Activated T-cell treated with anti-CD3 and anti-CD28 coated beads, Interleukin-2, amount 50 U/mL, for 1 hour (primary cell): Measurements from ENCODE around the gene TARBP1.
"Not testable (repeated sequence)": the region's sequence is repeated elsewhere in the genome, so short reads cannot be mapped to it uniquely, and the experiment has no call there.

Source experiments
- DNase-seq: peaks from one replicate; pipeline ENCODE4 v3.0.0-alpha.2; 2020

TARBP1 gene

DNA sequence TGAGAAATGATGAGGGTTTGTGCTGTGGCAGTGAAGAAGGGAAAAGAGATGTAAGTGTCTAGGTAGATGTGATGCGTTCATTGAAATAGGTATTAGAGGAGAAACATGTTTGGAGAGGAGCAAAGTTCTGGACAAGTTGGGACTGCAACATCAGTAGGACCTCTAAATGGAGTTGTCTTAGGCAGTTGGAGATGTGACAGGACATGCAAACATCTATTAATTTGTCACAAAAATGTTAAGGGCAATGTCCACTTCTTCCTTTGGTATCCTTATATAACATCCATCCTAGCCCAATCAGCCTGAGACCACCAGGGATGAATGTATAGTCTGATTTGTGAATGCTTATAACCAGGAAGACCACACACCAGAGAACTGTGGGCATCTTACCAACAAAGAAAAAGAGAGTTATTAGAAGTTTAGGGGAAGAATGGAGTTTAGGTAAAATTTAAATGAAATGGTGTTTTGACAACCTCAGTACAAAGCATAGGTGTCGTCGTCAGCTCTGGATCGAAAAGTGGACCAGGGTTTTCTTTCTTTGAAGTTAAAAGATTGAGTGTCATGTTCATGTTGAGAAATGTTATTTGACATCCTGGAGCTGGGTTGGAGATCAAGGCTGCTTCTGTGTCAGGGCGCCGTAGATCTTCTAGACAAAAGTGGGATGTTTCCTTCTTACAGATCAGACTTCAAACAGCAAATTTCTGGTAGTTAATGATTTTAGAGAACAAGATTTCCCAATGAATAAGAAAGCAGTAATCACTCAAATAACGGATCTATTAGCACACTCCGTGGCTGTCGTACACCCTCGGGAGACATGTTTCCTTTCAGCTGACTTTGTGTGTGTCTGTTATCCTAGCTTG is 97.1 kb downstream of the TARBP1 start:
- no peak for DNase-seq

DNA sequence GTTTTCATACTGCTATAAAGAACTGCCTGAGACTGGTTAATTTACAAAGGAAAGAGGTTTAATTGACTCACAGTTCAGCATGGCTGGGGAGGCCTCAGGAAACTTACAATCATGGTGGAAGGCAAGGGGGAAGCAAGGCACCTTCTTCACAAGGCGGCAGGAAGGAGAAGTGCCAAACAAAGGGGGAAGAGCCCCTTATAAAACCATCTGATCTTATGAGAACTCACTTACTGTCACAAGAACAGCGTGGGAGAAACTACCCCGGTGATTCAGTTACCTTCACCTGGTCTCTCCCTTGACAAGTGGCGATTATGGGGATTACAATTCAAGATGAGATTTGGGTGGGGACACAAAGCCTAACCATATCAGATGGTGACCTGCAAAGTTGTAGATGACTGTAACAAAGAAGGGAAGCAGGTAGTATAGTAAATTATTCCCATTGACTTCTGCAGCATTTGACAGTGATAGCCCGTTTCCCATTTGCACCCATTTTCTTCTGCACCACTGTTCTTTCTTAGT is 99.3 kb downstream of the TARBP1 start:
- DNase-seq, result not testable (repeated sequence)

DNA sequence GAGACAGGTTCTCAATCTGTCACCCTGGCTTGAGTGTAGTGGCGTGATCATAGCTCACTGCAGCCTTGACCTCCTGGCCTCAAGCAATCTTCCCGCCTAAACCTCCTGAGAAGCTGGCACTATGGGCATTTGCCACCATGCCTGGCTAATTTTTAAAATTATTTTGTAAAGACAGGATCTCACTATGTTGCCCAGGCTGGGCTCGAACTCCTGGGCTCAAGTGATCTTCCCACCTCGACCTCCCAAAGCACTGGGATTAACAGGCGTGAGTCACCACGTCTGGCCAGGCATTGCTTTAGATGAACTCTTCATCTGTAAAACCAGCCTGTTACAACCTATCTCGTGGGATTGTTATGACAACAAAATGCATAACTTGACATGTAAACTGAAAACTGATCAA is 103.3 kb downstream of the TARBP1 start:
- DNase-seq, result no peak

DNA sequence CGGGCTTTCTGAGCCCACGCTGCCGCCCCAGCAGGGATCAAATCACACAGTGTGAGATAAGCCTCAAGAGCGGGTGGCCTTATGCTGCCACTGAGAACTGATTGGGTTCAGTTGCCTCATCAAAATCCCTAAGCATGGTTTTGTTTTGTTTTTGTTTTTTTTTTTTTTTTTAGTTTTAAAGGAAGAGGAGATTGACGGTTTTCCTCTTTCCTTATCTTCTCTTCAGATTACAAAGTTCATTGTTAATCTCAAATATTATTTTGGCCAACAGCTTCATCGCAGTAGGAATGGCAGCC is 105.1 kb downstream of the TARBP1 start:
- DNase-seq, result no peak

DNA sequence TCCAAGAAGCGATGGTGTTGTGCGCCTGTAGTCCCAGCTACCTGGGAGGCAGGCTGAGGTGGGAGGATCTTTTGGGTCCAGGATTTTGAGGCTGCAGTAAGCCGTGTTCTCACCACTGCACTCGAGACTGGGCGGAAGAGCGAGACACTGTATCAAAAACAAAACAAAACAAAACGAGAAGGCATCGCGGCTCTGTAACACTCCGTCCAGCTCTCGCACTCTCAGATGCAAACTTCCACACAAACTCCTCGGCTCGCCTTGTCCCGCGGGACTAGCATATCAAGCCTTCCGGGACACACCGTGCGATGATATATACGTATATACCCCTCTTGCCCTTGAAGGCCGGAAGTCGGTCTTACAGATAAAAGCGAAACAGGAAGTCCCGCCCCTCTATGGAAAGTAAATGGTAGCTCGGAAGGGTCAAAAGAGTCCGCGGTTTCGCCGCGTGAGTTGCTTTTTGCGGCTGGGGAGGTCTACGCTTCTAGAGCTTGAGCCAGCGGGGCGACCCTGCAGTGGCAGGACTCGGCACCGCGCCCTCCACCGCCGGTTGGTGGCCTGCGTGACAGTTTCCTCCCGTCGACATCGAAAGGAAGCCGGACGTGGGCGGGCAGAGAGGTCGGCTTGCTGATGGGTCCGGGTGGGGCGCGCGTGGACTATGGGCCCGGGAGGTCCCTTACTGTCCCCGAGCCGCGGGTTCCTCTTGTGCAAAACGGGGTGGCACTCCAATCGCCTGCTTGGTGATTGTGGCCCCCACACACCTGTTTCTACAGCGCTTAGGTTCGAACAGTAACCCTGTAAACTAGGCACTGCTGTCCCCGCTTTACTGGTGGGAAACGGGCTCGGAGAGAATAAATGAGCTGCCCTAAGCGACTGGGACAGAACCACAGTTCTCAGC is 105.7 kb downstream of the TARBP1 start, which contains the start of gene COA6:
TSS of gene COA6 (plus strand) at position 393 of the 895 bp plus-strand sequence. CDS start at position 404, 11 bp downstream.
- peak; percentile 89 for DNase-seq

DNA sequence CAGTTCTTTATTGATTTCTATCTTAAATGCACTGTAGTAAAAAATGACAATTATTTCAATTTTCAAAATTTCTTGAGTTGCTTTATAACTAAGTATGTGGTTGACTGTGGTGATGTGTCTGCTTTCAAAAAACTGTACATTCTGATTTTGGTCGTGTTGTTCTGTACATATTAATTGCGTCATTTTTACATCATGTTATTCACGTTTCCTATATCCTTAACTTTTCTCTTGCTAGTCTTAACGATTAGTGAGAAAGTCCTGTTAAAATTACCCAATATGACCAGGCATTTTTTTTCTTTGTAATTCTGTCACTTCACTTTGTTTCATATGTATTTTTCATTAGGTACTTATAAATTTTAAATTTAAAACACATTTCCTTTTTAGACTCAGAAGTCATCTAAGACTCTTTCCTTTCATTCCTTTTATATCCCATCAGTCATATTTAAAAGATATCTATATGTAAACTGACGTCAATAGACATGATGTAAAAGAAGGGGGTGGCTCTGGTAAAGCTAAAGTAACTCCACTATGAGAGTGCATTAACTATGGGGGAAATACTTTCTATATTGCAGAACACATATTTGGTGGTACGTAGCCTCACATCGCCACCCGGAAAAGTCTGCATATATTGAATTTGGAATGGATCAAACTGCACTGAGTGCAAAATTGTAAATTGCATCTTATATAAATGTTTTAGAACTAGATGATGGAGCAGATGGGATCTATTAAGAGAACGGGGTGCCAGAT is 106.8 kb downstream of the TARBP1 start:
- no peak for DNase-seq

DNA sequence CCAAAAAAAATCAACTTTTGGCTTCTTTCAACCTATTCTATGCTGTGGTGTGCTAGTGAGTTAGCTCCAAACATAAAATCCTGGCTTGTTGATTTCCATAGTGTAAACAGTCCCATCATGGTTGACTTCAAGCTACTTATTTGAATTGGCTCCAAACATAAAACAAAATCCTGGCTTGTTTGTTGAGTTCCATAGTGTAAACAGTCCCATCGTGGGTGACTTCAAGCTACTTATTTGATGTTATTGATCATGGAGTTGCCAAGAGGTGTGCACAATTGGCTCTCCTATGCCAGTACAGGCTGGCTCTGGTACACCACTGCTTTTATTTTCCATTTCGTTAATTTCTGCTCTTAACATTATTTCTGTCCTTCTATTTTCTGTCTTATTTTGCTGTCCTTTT is 107.6 kb downstream of the TARBP1 start:
- no peak for DNase-seq

DNA sequence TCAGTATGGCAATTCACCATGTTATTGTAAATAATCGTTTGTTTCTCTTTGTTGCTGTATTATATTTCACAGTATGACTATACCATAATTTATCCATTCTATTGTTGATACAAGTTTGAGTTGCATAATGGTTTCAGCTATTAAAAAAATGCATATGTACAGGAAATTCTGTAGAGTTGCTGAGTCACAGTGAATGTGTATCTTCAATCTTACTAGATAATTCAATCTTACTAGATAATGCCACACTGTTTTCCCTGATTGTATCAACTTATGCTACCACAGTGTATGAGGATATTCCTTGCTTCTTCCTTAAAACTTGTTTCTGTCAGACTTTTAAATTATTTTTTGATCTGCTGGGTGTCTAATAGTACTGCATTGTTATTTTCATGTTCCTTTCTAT is 109.2 kb downstream of the TARBP1 start:
- no peak for DNase-seq

DNA sequence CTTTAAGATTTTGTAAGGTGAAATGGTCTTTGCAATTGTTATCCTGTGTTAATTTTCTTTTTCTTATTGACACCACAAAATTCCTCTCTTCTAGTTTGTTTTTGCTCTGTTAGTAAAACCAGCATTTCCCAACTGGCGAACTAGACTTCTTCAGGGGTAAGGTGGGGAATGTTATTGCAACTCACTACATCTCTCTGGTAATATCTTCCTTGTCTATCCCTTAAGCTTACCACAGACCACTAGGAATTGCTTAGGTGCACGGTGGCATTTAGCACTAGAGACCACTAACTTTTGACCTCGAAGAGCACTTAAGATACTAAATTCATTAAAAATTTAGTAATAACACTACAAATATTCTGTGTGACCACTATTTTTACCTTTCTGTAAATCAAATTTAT is 109.9 kb downstream of the TARBP1 start:
- DNase-seq, result no peak

DNA sequence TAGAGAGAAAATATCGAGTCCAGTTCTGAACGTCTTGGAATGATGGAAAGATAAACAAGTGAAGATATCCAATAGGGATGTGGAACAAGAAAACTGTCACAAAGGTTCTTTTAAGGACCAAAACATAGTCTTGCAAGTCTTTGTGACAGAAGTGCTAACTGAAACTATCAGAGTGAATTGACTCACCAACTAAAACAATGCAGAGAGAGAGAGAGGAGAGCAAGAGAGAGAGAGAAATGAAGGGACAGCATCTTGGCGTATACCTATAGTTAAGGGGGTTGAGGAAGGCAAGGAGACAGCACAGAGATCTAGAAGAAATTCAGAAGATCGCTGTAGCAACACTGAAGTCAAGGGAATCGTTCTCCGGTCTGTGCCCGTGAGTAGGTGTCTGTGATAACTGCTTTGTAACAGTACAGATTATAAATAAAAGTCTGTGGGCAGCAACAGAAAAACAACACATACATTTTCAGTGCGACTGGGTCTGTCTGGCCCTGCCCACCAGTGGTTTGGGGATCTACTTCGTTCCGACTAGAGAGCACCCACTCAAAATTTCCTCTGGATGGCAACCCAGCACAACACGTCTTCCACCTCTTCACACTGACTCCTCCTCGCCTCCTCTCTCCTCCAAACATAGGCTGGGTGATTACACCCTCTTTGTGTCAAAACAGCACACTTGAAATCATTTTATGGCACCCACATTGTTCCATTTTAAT is 110.5 kb downstream of the TARBP1 start:
- DNase-seq, result no peak

DNA sequence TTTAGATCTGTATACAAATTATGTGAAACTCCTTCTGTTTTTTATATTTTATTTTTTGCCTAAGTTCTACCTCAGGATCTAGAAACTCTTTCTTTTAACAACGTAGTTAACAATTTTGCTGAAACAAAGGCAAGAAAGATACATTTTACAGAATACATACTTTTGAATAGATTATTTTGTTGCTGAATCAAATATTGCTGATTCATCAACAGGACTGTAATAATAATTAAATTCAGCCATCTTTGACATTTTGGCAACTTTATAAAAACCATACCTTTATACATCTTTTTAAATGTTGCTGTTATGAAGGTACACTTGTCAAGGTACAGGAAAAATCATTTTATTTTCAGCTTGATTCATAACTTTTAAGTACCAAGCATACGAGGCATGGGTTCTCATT is 116.4 kb downstream of the TARBP1 start:
- no peak for DNase-seq

DNA sequence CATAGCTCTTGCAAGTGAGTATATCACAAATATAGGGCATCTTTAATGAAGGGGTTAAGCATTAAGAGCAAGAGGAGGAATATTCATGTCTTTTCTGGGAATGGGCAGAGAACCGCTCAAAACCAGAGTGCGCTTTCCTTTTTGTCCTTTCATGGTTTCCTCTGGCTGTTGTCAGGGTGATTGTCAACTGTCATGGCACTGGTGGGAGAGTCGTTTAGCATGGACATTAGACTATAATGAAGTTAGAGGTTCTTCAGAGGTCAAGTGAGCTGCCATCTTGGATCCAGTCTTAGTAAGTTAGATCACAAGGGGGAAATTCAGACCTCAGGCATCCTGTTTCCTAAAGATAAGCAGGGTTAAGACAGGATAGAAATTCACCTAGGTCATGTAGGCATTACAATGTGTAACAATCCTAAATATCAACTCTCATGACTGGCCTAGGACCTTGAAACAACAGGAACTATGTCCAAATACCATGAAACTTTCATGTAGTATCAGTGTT is 117.8 kb downstream of the TARBP1 start:
- DNase-seq, result no peak

DNA sequence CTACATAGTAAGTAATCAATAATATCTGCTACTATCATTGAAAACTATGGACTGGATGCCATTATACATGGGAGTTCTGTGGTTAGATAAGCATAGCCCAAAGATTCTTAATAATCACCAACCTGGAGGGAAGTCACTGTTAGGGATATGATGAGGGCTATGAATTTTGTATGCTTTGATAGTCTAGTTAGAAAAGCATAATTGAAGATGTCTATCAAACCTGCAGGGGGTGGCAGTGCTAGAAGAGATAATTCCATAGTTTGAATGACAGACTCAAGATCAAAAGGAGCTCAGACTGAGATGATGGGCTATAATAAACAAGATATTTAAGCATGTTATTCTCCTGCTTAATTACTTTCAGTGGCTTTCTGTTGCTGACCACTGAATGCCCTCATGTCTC is 121.1 kb downstream of the TARBP1 start:
- DNase-seq, result no peak

DNA sequence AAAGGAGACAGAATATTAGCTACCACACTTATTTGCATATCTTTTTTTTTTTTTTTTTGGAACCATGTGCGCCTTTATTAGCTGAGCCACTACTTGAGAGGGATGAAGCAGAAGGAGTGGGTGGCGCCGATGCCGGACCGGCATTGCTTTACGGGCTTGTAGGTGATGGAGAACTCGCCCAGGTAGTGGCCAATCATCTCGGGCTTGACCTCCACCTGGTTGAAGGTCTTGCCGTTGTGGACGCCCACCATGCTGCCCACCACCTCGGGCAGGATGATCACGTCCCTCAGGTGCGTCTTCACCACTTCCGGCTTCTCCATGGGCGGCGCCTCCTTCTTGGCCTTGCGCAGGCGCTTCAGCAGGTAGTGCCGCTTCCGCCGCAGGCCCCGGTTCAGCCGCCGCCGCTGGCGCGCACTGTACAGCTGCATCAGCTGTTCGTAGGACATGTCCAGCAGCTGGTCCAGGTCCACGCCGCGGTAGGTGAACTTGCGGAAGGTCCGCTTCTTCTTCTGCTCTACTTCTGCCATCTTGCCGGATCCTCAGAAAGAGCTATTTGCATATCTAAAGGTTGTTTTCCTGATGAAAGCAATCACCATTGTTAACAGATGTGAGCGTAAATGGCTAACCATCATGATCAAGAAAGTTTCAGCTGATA is 122.2 kb downstream of the TARBP1 start:
- peak; percentile 56 for DNase-seq

DNA sequence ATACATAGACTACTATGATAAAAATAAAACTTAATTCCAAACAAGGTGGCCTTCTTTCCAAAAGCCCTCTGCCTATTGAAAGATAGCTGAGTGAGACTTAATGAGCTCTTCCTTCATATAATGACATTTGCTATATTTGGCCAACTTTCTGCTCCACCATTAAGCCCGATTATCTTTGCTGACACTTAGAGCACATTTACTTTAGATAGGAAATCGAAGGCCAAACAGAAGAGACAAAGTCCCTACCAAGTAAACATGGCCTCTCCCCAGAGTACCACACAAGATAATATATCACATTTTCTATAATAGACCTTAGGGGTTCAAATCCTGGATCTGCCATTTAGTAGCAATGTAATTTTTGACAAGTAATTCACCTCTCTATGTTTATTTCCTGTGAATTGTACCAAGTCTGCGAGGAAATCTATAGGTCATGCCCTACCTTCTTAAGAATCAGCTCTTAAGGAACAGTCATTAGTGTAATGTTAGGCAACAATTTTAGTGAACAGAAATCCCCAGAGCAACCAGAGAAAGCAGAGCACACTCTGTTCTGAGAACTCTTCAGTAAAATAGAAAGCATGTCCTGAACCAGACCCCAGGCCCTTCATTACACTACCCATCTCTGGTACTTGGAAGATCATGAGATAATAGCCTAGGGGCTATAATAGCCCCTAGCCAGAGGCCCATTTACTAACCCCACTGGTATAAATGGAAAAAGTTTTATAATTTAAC is 123.0 kb downstream of the TARBP1 start:
- DNase-seq, result no peak

DNA sequence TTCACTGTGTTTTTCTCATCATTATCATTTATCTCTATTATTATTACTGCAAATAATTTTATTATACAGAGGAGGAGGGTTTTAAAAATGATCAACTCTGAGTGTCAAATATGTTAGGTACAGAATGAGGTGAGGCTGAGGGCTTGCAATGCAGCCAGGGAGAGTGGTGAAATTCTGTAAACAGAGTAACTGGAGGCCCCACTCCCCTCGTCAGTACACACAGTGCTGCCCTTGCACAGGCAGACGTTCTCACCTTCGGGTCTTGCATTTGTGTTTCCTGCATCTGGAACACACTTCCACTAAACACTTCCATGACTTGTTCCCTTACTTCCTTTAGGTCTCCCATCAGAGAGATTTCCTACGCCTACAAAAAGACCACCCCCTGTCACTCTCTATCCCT is 130.0 kb downstream of the TARBP1 start:
- DNase-seq, result no peak

DNA sequence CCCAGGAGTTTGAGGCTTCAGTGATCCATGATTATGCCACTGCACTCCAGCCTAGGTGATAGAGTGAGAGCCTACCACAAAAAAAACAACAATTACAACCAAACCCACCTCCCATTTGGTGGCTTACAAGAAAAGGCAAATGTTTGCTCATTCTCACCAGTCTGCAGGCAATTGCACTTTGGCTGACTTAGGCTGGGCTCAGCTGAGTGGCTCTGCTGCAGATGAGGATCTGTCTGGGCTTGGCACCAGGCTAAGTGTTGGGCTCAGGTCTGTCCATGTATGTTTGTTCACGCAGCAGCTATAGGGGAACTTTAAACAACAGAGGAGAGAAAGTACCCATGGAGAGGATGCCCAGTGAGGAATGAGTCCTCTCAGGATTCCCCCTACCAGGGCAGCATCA is 133.7 kb downstream of the TARBP1 start:
- no peak for DNase-seq

DNA sequence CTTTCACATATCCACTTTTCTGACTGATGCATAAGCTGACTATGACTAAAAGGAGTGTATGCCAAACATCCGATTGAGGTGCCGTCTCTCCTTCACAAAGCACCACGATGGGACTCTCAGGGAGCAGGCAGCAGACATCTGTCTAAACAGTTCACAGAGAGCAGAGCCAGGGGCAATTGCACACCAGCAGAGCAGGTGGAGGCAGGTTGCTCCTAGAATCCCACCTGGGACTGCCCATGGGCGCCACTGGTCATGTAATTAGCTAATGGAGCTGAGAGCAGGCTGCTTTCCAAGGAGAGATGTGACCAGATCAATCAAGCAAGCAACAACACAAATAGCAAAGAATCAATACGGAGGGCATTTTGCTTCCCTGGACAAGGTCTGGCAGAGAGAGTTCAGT is 136.2 kb downstream of the TARBP1 start:
- no peak for DNase-seq
